Prostate gland (tissue), 2 donors: Measurements from ENCODE around the gene TNRC6B.

ENCODE experiments used
- POLR2A ChIP-seq: fragments of 450-650 bp; IDR thresholded peaks from one replicate; pipeline ENCODE4 v1.6.1; 2016; ENCODE audit warnings: antibody characterized with exemption, mild to moderate bottlenecking
- TF ChIP-seq, protein P1 (sequence below), 4 experiments: fragments of 200-600 bp in 2 of 4; fragments of 450-650 bp in 2 of 4; sonication (generic) in 2 of 4; IDR thresholded peaks; 1 replicate in 3 of 4; 2 replicates in 1 of 4; pipeline ENCODE4 v1.5.1; 2016 to 2019; ENCODE audit warnings: antibody characterized with exemption in 4 of 4, mild to moderate bottlenecking in 2 of 4, moderate library complexity in 2 of 4

DNA sequence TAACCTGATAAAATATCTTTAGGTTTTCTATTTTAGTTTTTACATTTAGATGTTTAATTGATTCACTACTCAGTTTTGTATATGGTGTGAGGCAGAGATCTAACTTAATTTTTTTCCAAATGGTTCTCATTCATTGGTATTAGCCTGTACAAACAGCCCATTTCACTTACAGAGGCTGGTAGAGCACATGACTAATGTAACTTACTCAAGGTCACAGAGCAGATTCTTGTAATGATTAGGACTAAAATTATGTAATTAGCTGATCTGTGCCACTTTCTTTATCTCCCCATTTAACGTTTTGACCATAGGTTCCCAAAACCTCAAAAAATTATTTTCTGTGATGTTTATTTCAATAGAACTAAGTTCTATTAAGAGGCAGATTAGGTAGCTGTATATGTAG lies 16.5 kb upstream of the TNRC6B start:
- TF ChIP-seq, protein P1, sequence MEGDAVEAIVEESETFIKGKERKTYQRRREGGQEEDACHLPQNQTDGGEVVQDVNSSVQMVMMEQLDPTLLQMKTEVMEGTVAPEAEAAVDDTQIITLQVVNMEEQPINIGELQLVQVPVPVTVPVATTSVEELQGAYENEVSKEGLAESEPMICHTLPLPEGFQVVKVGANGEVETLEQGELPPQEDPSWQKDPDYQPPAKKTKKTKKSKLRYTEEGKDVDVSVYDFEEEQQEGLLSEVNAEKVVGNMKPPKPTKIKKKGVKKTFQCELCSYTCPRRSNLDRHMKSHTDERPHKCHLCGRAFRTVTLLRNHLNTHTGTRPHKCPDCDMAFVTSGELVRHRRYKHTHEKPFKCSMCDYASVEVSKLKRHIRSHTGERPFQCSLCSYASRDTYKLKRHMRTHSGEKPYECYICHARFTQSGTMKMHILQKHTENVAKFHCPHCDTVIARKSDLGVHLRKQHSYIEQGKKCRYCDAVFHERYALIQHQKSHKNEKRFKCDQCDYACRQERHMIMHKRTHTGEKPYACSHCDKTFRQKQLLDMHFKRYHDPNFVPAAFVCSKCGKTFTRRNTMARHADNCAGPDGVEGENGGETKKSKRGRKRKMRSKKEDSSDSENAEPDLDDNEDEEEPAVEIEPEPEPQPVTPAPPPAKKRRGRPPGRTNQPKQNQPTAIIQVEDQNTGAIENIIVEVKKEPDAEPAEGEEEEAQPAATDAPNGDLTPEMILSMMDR (IDR thresholded peaks at IDR 0.05): no peak
- TF ChIP-seq POLR2A: no peak
